ENCODE measurements around the gene ENOX1.

Gene ENOX1

GRCh38 chr13:43664700-43665191 lies 122.0 kb downstream of the ENOX1 start:
- Histone ChIP-seq H3K4me3 (ENCODE audit: low read depth in 1 of 2, low read length in 2 of 2) (no peak overlapping the region), H3K36me3 (ENCODE audit: insufficient read depth, low read length) (no peaks in the 10 kb centered on the region), H3K9me3 (ENCODE audit: low read length) (no peaks in the 10 kb centered on the region), H3K27ac (ENCODE audit: low read depth, low read length) (peak overlapping the region; percentile 37), H3K27me3 (ENCODE audit: control insufficient read depth in 1 of 2, insufficient read depth in 2 of 2, low read length in 2 of 2) (no peaks in the 10 kb centered on the region), H3K9ac (ENCODE audit: low read length) (no peak overlapping the region), H3K4me1 (ENCODE audit: insufficient read depth, low read length) (peaks cover 28% of the 10 kb centered on the region)

- no peaks in the 10 kb centered on the region for H3K27me3 ChIP-seq (ENCODE audit: control insufficient read depth in 1 of 2, insufficient read depth in 2 of 2, low read length in 2 of 2)
- H3K9ac ChIP-seq (ENCODE audit: low read length) = no peak overlapping the region
- H3K4me3 ChIP-seq (ENCODE audit: low read depth in 1 of 2, low read length in 2 of 2) = no peak overlapping the region
- no peaks in the 10 kb centered on the region for H3K36me3 ChIP-seq (ENCODE audit: insufficient read depth, low read length)
- peaks cover 28% of the 10 kb centered on the region for H3K4me1 ChIP-seq (ENCODE audit: insufficient read depth, low read length)
- H3K9me3 ChIP-seq (ENCODE audit: low read length) = no peaks in the 10 kb centered on the region
- no peak overlapping the region for H3K27ac ChIP-seq (ENCODE audit: low read depth, low read length)
These were observed 123.2 kb downstream of the ENOX1 start for GRCh38 chr13:43663474-43664090.

- no peaks in the 10 kb centered on the region for H3K27me3 ChIP-seq (ENCODE audit: control insufficient read depth in 1 of 2, insufficient read depth in 2 of 2, low read length in 2 of 2)
- H3K27ac ChIP-seq (ENCODE audit: low read depth, low read length) = no peak overlapping the region
- H3K9ac ChIP-seq (ENCODE audit: low read length) = no peak overlapping the region
- peaks cover 28% of the 10 kb centered on the region for H3K4me1 ChIP-seq (ENCODE audit: insufficient read depth, low read length)
- H3K36me3 ChIP-seq (ENCODE audit: insufficient read depth, low read length) = no peaks in the 10 kb centered on the region
- H3K4me3 ChIP-seq (ENCODE audit: low read depth in 1 of 2, low read length in 2 of 2) = no peak overlapping the region
- no peaks in the 10 kb centered on the region for H3K9me3 ChIP-seq (ENCODE audit: low read length)
These were observed 123.8 kb downstream of the ENOX1 start for GRCh38 chr13:43662976-43663375.

- Histone ChIP-seq H3K27ac (ENCODE audit: low read depth, low read length) (no peak overlapping the region), H3K4me1 (ENCODE audit: insufficient read depth, low read length) (peaks cover 28% of the 10 kb centered on the region), H3K4me3 (ENCODE audit: low read depth in 1 of 2, low read length in 2 of 2) (no peak overlapping the region), H3K36me3 (ENCODE audit: insufficient read depth, low read length) (no peaks in the 10 kb centered on the region), H3K27me3 (ENCODE audit: control insufficient read depth in 1 of 2, insufficient read depth in 2 of 2, low read length in 2 of 2) (no peaks in the 10 kb centered on the region), H3K9ac (ENCODE audit: low read length) (no peak overlapping the region), H3K9me3 (ENCODE audit: low read length) (no peaks in the 10 kb centered on the region)
These were observed 125.5 kb downstream of the ENOX1 start for GRCh38 chr13:43661161-43661830.

- Histone ChIP-seq H3K4me1 (ENCODE audit: insufficient read depth, low read length) (no peaks in the 10 kb centered on the region), H3K27me3 (ENCODE audit: control insufficient read depth in 1 of 2, insufficient read depth in 2 of 2, low read length in 2 of 2) (no peaks in the 10 kb centered on the region), H3K9ac (ENCODE audit: low read length) (no peak overlapping the region), H3K27ac (ENCODE audit: low read depth, low read length) (no peak overlapping the region), H3K36me3 (ENCODE audit: insufficient read depth, low read length) (no peaks in the 10 kb centered on the region), H3K4me3 (ENCODE audit: low read depth in 1 of 2, low read length in 2 of 2) (no peak overlapping the region), H3K9me3 (ENCODE audit: low read length) (no peaks in the 10 kb centered on the region)
These were observed 129.3 kb downstream of the ENOX1 start for GRCh38 chr13:43657485-43657884.

- H3K4me1 ChIP-seq (ENCODE audit: insufficient read depth, low read length) = no peaks in the 10 kb centered on the region
- no peak overlapping the region for H3K9ac ChIP-seq (ENCODE audit: low read length)
- H3K36me3 ChIP-seq (ENCODE audit: insufficient read depth, low read length) = no peaks in the 10 kb centered on the region
- no peaks in the 10 kb centered on the region for H3K9me3 ChIP-seq (ENCODE audit: low read length)
- H3K4me3 ChIP-seq (ENCODE audit: low read depth in 1 of 2, low read length in 2 of 2) = no peak overlapping the region
- no peak overlapping the region for H3K27ac ChIP-seq (ENCODE audit: low read depth, low read length)
- H3K27me3 ChIP-seq (ENCODE audit: control insufficient read depth in 1 of 2, insufficient read depth in 2 of 2, low read length in 2 of 2) = no peaks in the 10 kb centered on the region
These were observed 132.8 kb downstream of the ENOX1 start for GRCh38 chr13:43653980-43654379.

- Histone ChIP-seq H3K36me3 (ENCODE audit: insufficient read depth, low read length) (no peaks in the 10 kb centered on the region), H3K27me3 (ENCODE audit: control insufficient read depth in 1 of 2, insufficient read depth in 2 of 2, low read length in 2 of 2) (no peaks in the 10 kb centered on the region), H3K4me3 (ENCODE audit: low read depth in 1 of 2, low read length in 2 of 2) (no peak overlapping the region), H3K27ac (ENCODE audit: low read depth, low read length) (no peak overlapping the region), H3K4me1 (ENCODE audit: insufficient read depth, low read length) (no peaks in the 10 kb centered on the region), H3K9ac (ENCODE audit: low read length) (no peak overlapping the region), H3K9me3 (ENCODE audit: low read length) (no peaks in the 10 kb centered on the region)
These were observed 133.4 kb downstream of the ENOX1 start for GRCh38 chr13:43653395-43653794.

GRCh38 chr13:43652760-43653159 lies 134.0 kb downstream of the ENOX1 start:
- no peaks in the 10 kb centered on the region for H3K36me3 ChIP-seq (ENCODE audit: insufficient read depth, low read length)
- H3K9ac ChIP-seq (ENCODE audit: low read length) = no peak overlapping the region
- H3K9me3 ChIP-seq (ENCODE audit: low read length) = no peaks in the 10 kb centered on the region
- no peak overlapping the region for H3K27ac ChIP-seq (ENCODE audit: low read depth, low read length)
- H3K27me3 ChIP-seq (ENCODE audit: control insufficient read depth in 1 of 2, insufficient read depth in 2 of 2, low read length in 2 of 2) = no peaks in the 10 kb centered on the region
- no peak overlapping the region for H3K4me3 ChIP-seq (ENCODE audit: low read depth in 1 of 2, low read length in 2 of 2)
- H3K4me1 ChIP-seq (ENCODE audit: insufficient read depth, low read length) = no peaks in the 10 kb centered on the region

- H3K4me3 ChIP-seq (ENCODE audit: low read depth in 1 of 2, low read length in 2 of 2) = no peak overlapping the region
- no peaks in the 10 kb centered on the region for H3K4me1 ChIP-seq (ENCODE audit: insufficient read depth, low read length)
- no peaks in the 10 kb centered on the region for H3K27me3 ChIP-seq (ENCODE audit: control insufficient read depth in 1 of 2, insufficient read depth in 2 of 2, low read length in 2 of 2)
- no peak overlapping the region for H3K9ac ChIP-seq (ENCODE audit: low read length)
- H3K9me3 ChIP-seq (ENCODE audit: low read length) = no peaks in the 10 kb centered on the region
- H3K36me3 ChIP-seq (ENCODE audit: insufficient read depth, low read length) = no peaks in the 10 kb centered on the region
- H3K27ac ChIP-seq (ENCODE audit: low read depth, low read length) = no peak overlapping the region
These were observed 135.9 kb downstream of the ENOX1 start for GRCh38 chr13:43650882-43651281.

GRCh38 chr13:43648733-43649132 lies 138.0 kb downstream of the ENOX1 start:
- Histone ChIP-seq H3K9ac (ENCODE audit: low read length) (no peak overlapping the region), H3K36me3 (ENCODE audit: insufficient read depth, low read length) (no peaks in the 10 kb centered on the region), H3K4me1 (ENCODE audit: insufficient read depth, low read length) (no peaks in the 10 kb centered on the region), H3K27ac (ENCODE audit: low read depth, low read length) (no peak overlapping the region), H3K4me3 (ENCODE audit: low read depth in 1 of 2, low read length in 2 of 2) (no peak overlapping the region), H3K9me3 (ENCODE audit: low read length) (no peaks in the 10 kb centered on the region), H3K27me3 (ENCODE audit: control insufficient read depth in 1 of 2, insufficient read depth in 2 of 2, low read length in 2 of 2) (no peaks in the 10 kb centered on the region)

- H3K27me3 ChIP-seq (ENCODE audit: control insufficient read depth in 1 of 2, insufficient read depth in 2 of 2, low read length in 2 of 2) = no peaks in the 10 kb centered on the region
- no peak overlapping the region for H3K4me3 ChIP-seq (ENCODE audit: low read depth in 1 of 2, low read length in 2 of 2)
- H3K9me3 ChIP-seq (ENCODE audit: low read length) = no peaks in the 10 kb centered on the region
- H3K4me1 ChIP-seq (ENCODE audit: insufficient read depth, low read length) = no peaks in the 10 kb centered on the region
- no peak overlapping the region for H3K9ac ChIP-seq (ENCODE audit: low read length)
- H3K36me3 ChIP-seq (ENCODE audit: insufficient read depth, low read length) = no peaks in the 10 kb centered on the region
- H3K27ac ChIP-seq (ENCODE audit: low read depth, low read length) = no peak overlapping the region
These were observed 139.3 kb downstream of the ENOX1 start for GRCh38 chr13:43647471-43647870.

- H3K27me3 ChIP-seq (ENCODE audit: control insufficient read depth in 1 of 2, insufficient read depth in 2 of 2, low read length in 2 of 2) = no peaks in the 10 kb centered on the region
- H3K27ac ChIP-seq (ENCODE audit: low read depth, low read length) = no peak overlapping the region
- no peaks in the 10 kb centered on the region for H3K36me3 ChIP-seq (ENCODE audit: insufficient read depth, low read length)
- H3K4me3 ChIP-seq (ENCODE audit: low read depth in 1 of 2, low read length in 2 of 2) = no peak overlapping the region
- no peaks in the 10 kb centered on the region for H3K9me3 ChIP-seq (ENCODE audit: low read length)
- H3K4me1 ChIP-seq (ENCODE audit: insufficient read depth, low read length) = no peaks in the 10 kb centered on the region
- no peak overlapping the region for H3K9ac ChIP-seq (ENCODE audit: low read length)
These were observed 146.3 kb downstream of the ENOX1 start for GRCh38 chr13:43640476-43640875.
